ENCODE measurements around the gene DISC1.

DISC1 gene

DNA sequence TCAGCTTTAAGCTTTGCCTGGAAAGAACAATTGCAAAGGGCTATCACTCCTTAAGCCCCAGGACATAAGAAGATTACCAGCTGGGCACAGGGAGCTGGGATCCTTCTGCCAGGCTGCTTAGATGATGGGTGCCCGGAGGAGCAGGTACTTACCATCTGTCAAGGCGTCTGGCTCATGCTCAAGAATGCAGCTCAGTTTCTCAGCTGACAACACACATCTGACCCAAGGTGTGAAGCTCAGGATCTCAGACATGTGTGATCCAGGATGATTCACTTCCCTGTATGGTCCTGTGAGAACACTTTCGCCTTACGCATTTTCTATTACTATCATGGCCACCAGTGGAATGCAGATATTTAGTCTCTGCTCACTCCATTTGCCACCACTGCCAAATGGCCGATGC, 14.7 kb upstream of the DISC1 start:
- ChIA-PET POLR2A (no interaction called here), CTCF (no interaction called here)
- no peak for DNase-seq (ENCODE audit: extremely low spot score)
- TF ChIP-seq SP1 (IDR thresholded peaks at IDR 0.05) (no peak), FOXM1 (IDR thresholded peaks at IDR 0.05; ENCODE audit: borderline replicate concordance) (no peak), ZNF384 (IDR thresholded peaks at IDR 0.05) (no peak), ELF4 (IDR thresholded peaks at IDR 0.05) (no peak), FOXA1 (IDR thresholded peaks at IDR 0.05) (no peak), NFRKB (IDR thresholded peaks at IDR 0.05) (no peak), TARDBP (IDR thresholded peaks at IDR 0.05) (no peak), HDGF (IDR thresholded peaks at IDR 0.05; ENCODE audit: borderline replicate concordance) (no peak), FOXK2 (IDR thresholded peaks at IDR 0.05) (no peak), SUZ12 (IDR thresholded peaks at IDR 0.05) (no peak), BHLHE40 (IDR thresholded peaks at IDR 0.05; ENCODE audit: borderline replicate concordance) (no peak), ARNT (IDR thresholded peaks at IDR 0.05) (no peak), LEF1 (IDR thresholded peaks at IDR 0.05; ENCODE audit: borderline replicate concordance) (no peak)
- TF ChIP-seq, protein P1, sequence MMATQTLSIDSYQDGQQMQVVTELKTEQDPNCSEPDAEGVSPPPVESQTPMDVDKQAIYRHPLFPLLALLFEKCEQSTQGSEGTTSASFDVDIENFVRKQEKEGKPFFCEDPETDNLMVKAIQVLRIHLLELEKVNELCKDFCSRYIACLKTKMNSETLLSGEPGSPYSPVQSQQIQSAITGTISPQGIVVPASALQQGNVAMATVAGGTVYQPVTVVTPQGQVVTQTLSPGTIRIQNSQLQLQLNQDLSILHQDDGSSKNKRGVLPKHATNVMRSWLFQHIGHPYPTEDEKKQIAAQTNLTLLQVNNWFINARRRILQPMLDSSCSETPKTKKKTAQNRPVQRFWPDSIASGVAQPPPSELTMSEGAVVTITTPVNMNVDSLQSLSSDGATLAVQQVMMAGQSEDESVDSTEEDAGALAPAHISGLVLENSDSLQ (IDR thresholded peaks at IDR 0.05) = no peak

DNA sequence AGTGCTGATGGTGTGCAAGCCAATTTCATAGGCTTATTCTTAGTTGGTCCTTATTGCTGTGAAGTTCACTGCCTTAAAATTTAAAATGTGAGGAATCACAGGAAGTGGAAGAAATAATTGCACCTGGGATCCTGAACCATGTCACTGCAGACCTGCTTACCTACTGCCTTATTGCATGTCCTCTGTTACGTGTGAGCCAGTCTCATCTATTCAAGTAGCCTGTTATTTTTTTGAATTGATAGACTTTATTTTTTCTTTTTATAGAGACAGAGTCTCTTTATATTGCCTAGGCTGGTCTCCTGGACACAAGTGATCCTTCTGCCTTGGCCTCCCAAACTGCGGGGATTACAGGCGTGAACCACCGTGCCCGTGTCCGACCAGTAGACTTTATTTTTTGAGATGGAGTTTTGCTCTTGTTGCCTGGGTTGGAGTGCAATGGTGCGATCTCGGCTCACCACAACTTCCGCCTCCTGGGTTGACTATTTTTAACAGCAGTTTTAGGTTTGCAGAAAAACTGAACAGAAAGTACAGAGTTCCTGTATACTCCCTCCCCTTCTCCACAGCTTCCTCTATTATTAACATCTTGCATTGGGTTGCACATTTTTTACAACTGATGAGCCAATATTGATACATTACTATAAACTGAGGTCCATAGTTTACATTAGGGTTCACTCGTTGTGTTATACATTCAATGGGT, 14.0 kb upstream of the DISC1 start:
- ChIA-PET POLR2A (no interaction called here), CTCF (no interaction called here)
- no peak for DNase-seq (ENCODE audit: extremely low spot score)
- TF ChIP-seq TARDBP (IDR thresholded peaks at IDR 0.05) (no peak), HDGF (IDR thresholded peaks at IDR 0.05; ENCODE audit: borderline replicate concordance) (no peak), CTBP1 (IDR thresholded peaks at IDR 0.05; ENCODE audit: borderline replicate concordance) (no peak), LEF1 (IDR thresholded peaks at IDR 0.05; ENCODE audit: borderline replicate concordance) (no peak), ELF4 (IDR thresholded peaks at IDR 0.05) (no peak), FOXA1 (IDR thresholded peaks at IDR 0.05) (no peak), L3MBTL2 (conservative IDR thresholded peaks at IDR 0.05) (no peak), NFRKB (IDR thresholded peaks at IDR 0.05) (no peak), BHLHE40 (IDR thresholded peaks at IDR 0.05; ENCODE audit: borderline replicate concordance) (no peak)

DNA sequence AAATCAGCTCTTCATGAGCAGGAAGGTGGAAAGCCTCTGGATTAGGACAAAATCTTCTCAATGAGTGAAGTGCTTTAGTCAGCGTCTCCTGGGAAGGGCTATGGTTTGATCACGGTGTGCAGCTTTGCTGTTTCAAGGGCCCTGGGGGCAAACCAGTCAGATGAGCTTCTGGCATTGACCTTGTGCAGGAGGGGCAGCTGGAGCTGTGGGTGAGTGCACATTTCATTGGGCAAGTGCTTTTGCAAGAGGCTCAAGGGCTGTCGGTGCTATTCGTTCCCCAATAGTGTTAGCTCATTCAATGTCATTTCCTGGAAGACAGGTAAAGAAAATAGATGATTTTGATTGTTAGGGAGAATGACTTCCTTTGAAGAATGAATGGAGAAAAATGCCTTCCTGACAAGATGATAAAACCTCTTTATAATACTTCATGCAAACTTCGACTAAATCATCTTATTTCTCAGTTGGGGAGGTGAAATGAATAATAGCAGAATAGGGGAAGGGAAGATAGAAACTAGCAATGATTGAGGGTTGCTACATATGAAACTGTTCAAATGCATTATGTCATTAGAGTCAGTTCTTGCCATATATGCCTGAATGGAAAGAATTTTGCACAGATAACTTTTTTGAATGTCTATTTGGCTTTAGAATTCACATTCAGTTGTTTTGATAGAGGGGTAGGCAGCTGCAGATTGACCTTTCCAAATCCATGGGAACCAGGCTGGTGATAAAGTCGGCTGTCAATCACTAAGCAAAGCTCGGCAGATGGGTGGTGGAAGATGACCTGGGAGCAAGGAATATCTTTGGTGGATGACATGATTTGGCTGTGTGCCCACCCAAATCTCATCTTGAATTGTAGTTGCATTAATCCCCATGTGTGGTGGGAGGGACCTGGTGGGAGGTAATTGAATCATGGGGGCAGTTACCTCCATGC, 12.9 kb upstream of the DISC1 start:
- TF ChIP-seq, protein P1 (IDR thresholded peaks at IDR 0.05) = peak; percentile 63
- no peak for TF ChIP-seq SUZ12 (IDR thresholded peaks at IDR 0.05)
- POLR2A ChIA-PET = no interaction called here
- no peak for DNase-seq (ENCODE audit: extremely low spot score)

GRCh38 chr1:231616667-231617066, 9.9 kb upstream of the DISC1 start:
- no peak for DNase-seq (ENCODE audit: extremely low spot score)
- CTCF ChIA-PET = interaction anchor here (0.5 to 1.1 kb wide), 2 partner anchors 38 to 216 kb away, joined by 3 to 6 read pairs; no protein-coding TSS in a partner anchor
- TF ChIP-seq TARDBP (IDR thresholded peaks at IDR 0.05) (no peak), BHLHE40 (IDR thresholded peaks at IDR 0.05; ENCODE audit: borderline replicate concordance) (no peak), CTBP1 (IDR thresholded peaks at IDR 0.05; ENCODE audit: borderline replicate concordance) (no peak), L3MBTL2 (conservative IDR thresholded peaks at IDR 0.05) (no peak), ZNF384 (IDR thresholded peaks at IDR 0.05) (no peak)
- TF ChIP-seq, protein P1 (IDR thresholded peaks at IDR 0.05) = no peak
- POLR2A ChIA-PET = interaction anchor here (1.8 kb wide), 1 partner anchor 10 kb away, joined by 7 read pairs; the partner anchor contains the start of gene DISC1

More for the DNA sequence above, 12.9 kb upstream of the DISC1 start:
- CTCF ChIA-PET = interaction anchor here (0.6 kb wide), 1 partner anchor 925 kb away, joined by 4 read pairs; no protein-coding TSS in a partner anchor

GRCh38 chr1:231618609-231619256, 7.9 kb upstream of the DISC1 start:
- TF ChIP-seq ZNF384 (IDR thresholded peaks at IDR 0.05) (no peak), SP1 (IDR thresholded peaks at IDR 0.05) (no peak), BHLHE40 (IDR thresholded peaks at IDR 0.05; ENCODE audit: borderline replicate concordance) (no peak), TARDBP (IDR thresholded peaks at IDR 0.05) (no peak), NFRKB (IDR thresholded peaks at IDR 0.05) (no peak), SUZ12 (IDR thresholded peaks at IDR 0.05) (no peak), L3MBTL2 (conservative IDR thresholded peaks at IDR 0.05) (no peak), FOXA1 (IDR thresholded peaks at IDR 0.05) (no peak), ELF4 (IDR thresholded peaks at IDR 0.05) (no peak), FOXK2 (IDR thresholded peaks at IDR 0.05) (no peak), LEF1 (IDR thresholded peaks at IDR 0.05; ENCODE audit: borderline replicate concordance) (no peak), CTBP1 (IDR thresholded peaks at IDR 0.05; ENCODE audit: borderline replicate concordance) (no peak), FOXM1 (IDR thresholded peaks at IDR 0.05; ENCODE audit: borderline replicate concordance) (no peak), ARNT (IDR thresholded peaks at IDR 0.05) (no peak), HDGF (IDR thresholded peaks at IDR 0.05; ENCODE audit: borderline replicate concordance) (no peak)
- TF ChIP-seq, protein P1 (IDR thresholded peaks at IDR 0.05) = no peak
- ChIA-PET POLR2A (interaction anchor here (1.0 kb wide), 1 partner anchor 8 kb away, joined by 4 read pairs; the partner anchor contains the start of gene DISC1), CTCF (no interaction called here)
- DNase-seq (ENCODE audit: extremely low spot score) = no peak
